Fibroblast of the aortic adventitia (primary cell): ENCODE results near the gene ERC2. TPM values are rescaled to one million over a fixed set of nuclear protein-coding genes. Genes with fewer than 3 reads are reported as not detected.

Experiments used
- DNase-seq: peaks from one replicate; pipeline ENCODE4 v3.0.0-alpha.2; 2010; ENCODE audit warnings: low read depth
- H3K4me3 ChIP-seq: 2 replicates; pipeline ENCODE4 v1.5.1; 2011; ENCODE audit warnings: low read depth, mild to moderate bottlenecking, control low read depth, low read length, moderate library complexity
- CTCF ChIP-seq: IDR thresholded peaks from 2 replicates; pipeline ENCODE4 v1.5.1; 2011; ENCODE audit warnings: mild to moderate bottlenecking, low read length, control low read depth, inconsistent platforms; ENCODE audit not compliant: insufficient read depth
- total RNA-seq: library from RNA; depleted of rRNA; stranded (reverse); fragments of >200 nt; gene quantifications from 2 replicates; pipeline ENCODE4 v1.2.3, GENCODE V29; 2012; ENCODE audit warnings: low replicate concordance

Gene ERC2
- total RNA-seq, 1 donor, result 0.09 TPM

- H3K4me3 ChIP-seq, result no peak overlapping the region
- TF ChIP-seq CTCF, result no peak
- peak; percentile 42 for DNase-seq
Measured at GRCh38 chr3:56145410-56145809, 322.9 kb downstream of the ERC2 start.

GRCh38 chr3:56144805-56145204, 323.5 kb downstream of the ERC2 start:
- H3K4me3 ChIP-seq, result no peak overlapping the region
- TF ChIP-seq CTCF, result no peak
- DNase-seq, result peak; percentile 88

GRCh38 chr3:56137415-56137814, 330.9 kb downstream of the ERC2 start:
- TF ChIP-seq CTCF, result no peak
- peak; percentile 82 for DNase-seq
- H3K4me3 ChIP-seq, result no peak overlapping the region

GRCh38 chr3:56136514-56136913, 331.8 kb downstream of the ERC2 start:
- TF ChIP-seq CTCF, result no peak
- H3K4me3 ChIP-seq, result no peak overlapping the region
- DNase-seq, result no peak

- H3K4me3 ChIP-seq, result no peak overlapping the region
- DNase-seq, result peak; percentile 47
- TF ChIP-seq CTCF, result no peak
Measured at GRCh38 chr3:56135941-56136340, 332.3 kb downstream of the ERC2 start.

GRCh38 chr3:56133423-56133822, 334.8 kb downstream of the ERC2 start:
- DNase-seq, result peak; percentile 84
- TF ChIP-seq CTCF, result no peak
- no peak overlapping the region for H3K4me3 ChIP-seq

GRCh38 chr3:56132762-56133161, 335.5 kb downstream of the ERC2 start:
- TF ChIP-seq CTCF, result no peak
- no peak overlapping the region for H3K4me3 ChIP-seq

More at GRCh38 chr3:56132762-56133161, 335.5 kb downstream of the ERC2 start:
- no peak for DNase-seq
